ENCODE data around the gene ITGAV. TPM values are rescaled to one million over a fixed set of nuclear protein-coding genes. Genes with fewer than 3 reads are reported as not detected.

ITGAV gene
- polyA plus RNA-seq, 1 donor, result 73.4 TPM

DNA sequence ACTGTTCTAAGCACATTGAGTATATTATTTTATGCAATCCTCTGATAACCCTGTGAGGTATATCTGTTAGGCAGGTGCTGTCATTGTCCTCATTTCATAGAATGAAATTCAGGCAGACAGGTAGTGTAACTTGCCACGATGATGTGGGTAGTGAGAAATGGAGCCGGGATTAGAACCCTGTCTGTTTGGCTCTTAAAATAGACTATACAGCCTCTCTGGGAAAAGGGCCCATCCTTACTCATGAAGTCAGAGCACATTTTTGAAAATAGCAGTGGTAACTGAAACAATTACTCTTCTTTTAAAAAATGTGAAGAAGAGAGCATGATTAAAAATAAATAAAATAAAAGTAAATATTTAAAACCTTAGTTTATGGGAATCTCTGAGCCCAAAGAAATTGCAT, 127.0 kb downstream of the ITGAV start:
- DNase-seq, result no peak

- DNase-seq, result no peak
Observed at GRCh38 chr2:186717320-186718007, 127.6 kb downstream of the ITGAV start.

DNA sequence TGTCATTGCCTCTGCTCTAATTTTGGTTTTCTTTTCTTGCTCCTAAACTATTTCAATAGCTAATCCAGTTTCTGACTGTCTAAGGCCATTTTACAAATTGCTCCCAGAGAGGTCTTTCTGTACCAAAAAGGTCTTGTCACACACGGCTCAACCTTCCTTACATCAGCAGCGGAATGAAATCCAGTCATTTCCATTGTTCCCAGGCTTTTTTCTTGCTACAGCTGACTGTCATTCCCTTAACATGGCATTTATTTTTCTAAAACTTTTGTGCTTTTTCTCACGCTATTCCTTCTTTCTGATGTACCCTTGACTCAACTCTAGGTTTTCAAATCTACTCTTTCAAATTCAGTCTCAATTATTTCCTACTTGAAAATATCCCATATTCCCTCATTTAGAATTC, 128.3 kb downstream of the ITGAV start:
- DNase-seq, result no peak

DNA sequence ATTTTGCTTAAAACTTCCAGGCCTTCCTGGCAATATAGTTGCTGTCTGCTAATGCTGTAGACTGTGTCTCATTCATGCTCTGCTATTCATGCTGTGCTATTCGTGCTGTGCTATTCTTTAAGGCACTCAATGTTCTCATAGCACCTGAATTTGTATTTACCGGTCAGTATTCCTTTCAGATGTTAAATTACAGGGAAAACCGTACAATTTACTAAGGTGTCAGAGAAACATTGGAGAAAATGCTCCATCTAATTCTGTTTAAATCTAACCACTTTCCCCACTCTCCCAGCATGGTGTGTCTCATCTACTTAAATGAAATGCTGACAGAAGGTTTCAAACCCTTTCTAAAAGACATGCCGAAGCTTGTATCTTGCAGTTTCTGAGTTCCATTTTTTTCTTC, 129.0 kb downstream of the ITGAV start:
- DNase-seq, result no peak

GRCh38 chr2:186721956-186722355, 132.1 kb downstream of the ITGAV start:
- DNase-seq, result no peak

DNA sequence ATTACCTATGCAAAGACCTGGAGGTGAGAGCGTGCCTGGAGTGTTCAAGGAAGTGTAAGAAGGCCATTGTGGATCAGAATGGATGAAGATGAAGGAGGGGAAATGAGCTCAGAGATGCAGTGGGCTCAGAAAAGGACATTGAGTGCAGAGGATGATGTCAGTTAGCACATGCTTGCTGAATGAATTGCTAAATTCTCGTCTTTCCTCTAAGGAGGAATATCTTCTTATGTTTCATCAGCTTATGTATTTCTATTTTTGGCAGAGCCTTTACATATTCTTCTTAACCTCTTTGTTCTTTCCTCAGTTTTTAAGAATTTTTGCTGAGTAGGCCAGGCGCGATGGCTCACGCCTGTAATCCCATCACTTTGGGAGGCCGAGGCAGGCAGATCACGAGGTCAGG, 134.9 kb downstream of the ITGAV start:
- no peak for DNase-seq

DNA sequence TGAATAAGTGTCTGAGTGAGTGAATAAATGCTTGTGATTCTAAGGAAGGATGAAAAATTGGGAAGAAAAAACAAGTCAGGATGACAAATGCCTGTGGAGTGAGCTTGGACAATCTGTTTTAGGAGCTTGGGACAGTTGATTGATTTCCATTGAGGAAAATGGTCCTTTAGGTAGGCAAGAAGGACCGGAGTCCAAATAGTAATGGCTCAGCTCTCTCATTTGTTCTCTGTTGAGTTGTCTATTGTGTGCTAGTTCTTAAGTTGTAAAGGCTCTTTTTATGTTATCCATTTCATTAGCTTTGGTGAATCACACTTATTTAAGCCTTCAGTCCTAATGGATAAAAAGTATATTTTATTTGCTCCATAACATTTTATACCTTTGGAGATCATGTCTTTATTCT, 135.9 kb downstream of the ITGAV start:
- no peak for DNase-seq

GRCh38 chr2:186726938-186727337, 137.1 kb downstream of the ITGAV start:
- DNase-seq, result no peak

DNA sequence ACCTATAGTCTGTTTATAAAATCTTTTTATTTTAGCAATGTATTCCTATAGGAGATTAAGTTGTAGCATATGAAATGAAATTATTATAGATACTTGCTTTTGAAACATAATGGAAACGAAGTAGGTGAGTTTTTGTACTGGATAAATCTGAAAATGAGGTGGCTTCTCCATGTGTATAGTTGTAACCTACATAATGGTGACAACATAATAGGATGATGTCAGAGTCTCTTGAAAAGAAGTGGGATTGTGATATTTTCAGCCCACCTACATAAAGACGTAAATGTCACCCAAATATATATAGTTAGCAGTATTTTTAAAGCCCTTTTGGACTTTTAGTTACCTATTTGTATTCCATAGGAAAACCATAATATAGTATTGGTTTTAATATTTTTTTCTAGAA, 138.8 kb downstream of the ITGAV start:
- DNase-seq, result no peak

Other genes starting within 250 kb of the ITGAV start
- gene ZC3H15, start 103.8 kb upstream of the ITGAV start, polyA plus RNA-seq (ENCODE audit: insufficient read length), result 134 TPM
- 14.7 TPM for gene FAM171B, start 104.0 kb downstream of the ITGAV start, polyA plus RNA-seq (ENCODE audit: insufficient read length)

All from left kidney (tissue), 2 donors.